Stomach (tissue), 9 donors: ENCODE measurements around the gene CMTM4. TPM values are rescaled to one million over a fixed set of nuclear protein-coding genes. Genes with fewer than 3 reads are reported as not detected.

ENCODE experiments used
- DNase-seq, 2 donors: peaks; one replicate each; pipeline versions ENCODE4 v3.0.0 to v3.0.0-alpha.2; 2013 to 2019
- H3K27ac ChIP-seq, 5 donors: fragments of 200-600 bp in 4 of 5; sonication (generic) in 4 of 5; one replicate each; pipeline ENCODE4 v1.5.1; 2013 to 2019; ENCODE audit warnings: mild to moderate bottlenecking in 1 of 5, moderate library complexity in 1 of 5
- H3K27me3 ChIP-seq, 3 donors: fragments of 200-600 bp; sonication (generic); one replicate each; pipeline ENCODE4 v1.5.1; 2017 to 2019; ENCODE audit warnings: mixed run types in 1 of 3
- H3K36me3 ChIP-seq, 4 donors: fragments of 200-600 bp; sonication (generic); 1 replicate in 3 of 4; 2 replicates in 1 of 4; pipeline ENCODE4 v1.5.1; 2016 to 2019
- H3K4me1 ChIP-seq, 4 donors: fragments of 200-600 bp; sonication (generic); one replicate each; pipeline ENCODE4 v1.5.1; 2016 to 2019
- H3K4me3 ChIP-seq, 4 donors: fragments of 200-600 bp; sonication (generic) in 3 of 4; one replicate each; pipeline ENCODE4 v1.5.1; 2016 to 2019; ENCODE audit warnings: mild to moderate bottlenecking in 1 of 4
- H3K9me3 ChIP-seq, 4 donors: fragments of 200-600 bp; sonication (generic); one replicate each; pipeline ENCODE4 v1.5.1; 2016 to 2019
- CTCF ChIP-seq, 7 experiments: fragments of 450-650 bp in 4 of 7; fragments of 200-600 bp in 3 of 7; sonication (generic) in 3 of 7; IDR thresholded peaks; one replicate each; pipeline ENCODE4 v1.5.1; 2016 to 2019; ENCODE audit warnings: antibody characterized with exemption in 7 of 7, control low read depth in 2 of 7, mild to moderate bottlenecking in 1 of 7
- EP300 ChIP-seq: sonication (generic); formaldehyde crosslinking; IDR thresholded peaks from one replicate; pipeline ENCODE4 v1.6.1; 2017; ENCODE audit warnings: antibody characterized with exemption
- POLR2A ChIP-seq, 4 donors: fragments of 450-650 bp; IDR thresholded peaks; one replicate each; pipeline ENCODE4 v1.6.1; 2016; ENCODE audit warnings: antibody characterized with exemption in 4 of 4, control low read depth in 2 of 4, mild to moderate bottlenecking in 1 of 4, moderate library complexity in 1 of 4
- POLR2AphosphoS5 ChIP-seq, 3 donors: sonication (generic); formaldehyde crosslinking; IDR thresholded peaks; one replicate each; pipeline ENCODE4 v1.6.1; 2016; ENCODE audit warnings: antibody characterized with exemption in 3 of 3
- WGBS, 5 donors: extraction: QIAGEN DNeasy Blood & Tissue Kit in 3 of 5; methylation state at CpG; one replicate each; pipeline versions ENCODE4 v1.1.5 to v1.1.7; 2013 to 2018; 5-methylcytosine and 5-hydroxymethylcytosine counted together
- intact Hi-C: fragments of 100-400 bp; cut with DNase I; formaldehyde crosslinking; loops from one replicate; pipeline ENCODE4 v1.15.1; 2023; ENCODE audit warnings: low total_unique reads
- polyA plus RNA-seq, 3 donors: library from polyadenylated mRNA; stranded (reverse); fragments of 200-250 nt; gene quantifications; one replicate each; pipeline ENCODE4 v1.2.3, GENCODE V29; 2013
- total RNA-seq, 5 donors: library from RNA; depleted of rRNA; stranded (reverse); fragments of >200 nt; gene quantifications; one replicate each; pipeline versions ENCODE4 v1.1.0 to v1.2.3, GENCODE V29; 2014 to 2016
- donor health status: healthy with polysubstance abuse.
- donor health status: Bipolar disorder and iron deficiency.
- donor health status: healthy.

Gene CMTM4
- total and polyA plus RNA-seq, 8 donors: 10.5 to 244 (median 42.1) TPM

DNA sequence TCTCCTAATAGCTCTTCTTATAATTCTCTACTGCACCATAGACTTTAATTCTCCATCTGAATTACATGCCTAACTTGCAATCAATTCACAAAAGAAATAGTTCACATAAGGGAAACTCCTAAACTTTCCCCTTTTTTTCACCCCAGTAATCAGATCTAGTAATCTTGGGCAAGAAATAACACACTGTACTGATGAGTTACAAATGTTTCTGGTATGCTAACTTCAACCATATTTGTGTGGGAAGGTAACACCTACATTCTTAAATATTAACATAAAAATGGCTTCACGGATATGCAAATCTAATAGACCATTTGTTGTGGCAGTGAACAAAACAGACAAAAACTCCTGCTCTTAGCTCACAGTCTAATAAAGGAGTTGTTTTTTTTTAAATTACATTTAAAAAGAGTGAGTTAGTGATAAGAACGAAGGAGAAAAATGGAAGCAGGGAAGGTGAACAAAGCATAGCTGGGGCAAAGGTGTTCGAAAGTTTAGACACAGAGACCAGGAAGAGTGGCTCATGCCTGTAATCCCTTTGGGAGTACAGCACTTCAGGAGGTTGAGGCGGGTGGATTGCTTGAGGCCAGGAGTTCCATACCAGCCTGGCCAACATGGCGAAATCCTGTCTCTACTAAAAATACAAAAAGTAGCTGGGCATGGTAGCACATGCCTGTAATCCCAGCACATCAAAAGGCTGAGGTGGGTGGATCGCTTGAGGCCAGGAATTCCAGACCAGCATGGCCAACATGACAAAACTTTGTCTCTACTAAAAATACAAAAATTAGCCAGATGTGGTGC, 57.3 kb downstream of the CMTM4 start:
- Histone ChIP-seq H3K9me3 (no peaks in the 10 kb centered on the region), H3K27me3 (no peaks in the 10 kb centered on the region), H3K4me1 (peaks cover 0 to 45% (median 21%) of the 10 kb centered on the region in 4 donors), H3K36me3 (peaks cover 0 to 10% (median 5%) of the 10 kb centered on the region in 4 donors), H3K4me3 (no peak overlapping the region), H3K27ac (peak overlapping the region; percentile 16 to 69 (median 47))
- TF ChIP-seq CTCF (IDR thresholded peaks at IDR 0.05) (no peak), POLR2AphosphoS5 (IDR thresholded peaks at IDR 0.05) (no peak), POLR2A (IDR thresholded peaks at IDR 0.05) (no peak), EP300 (no peak)
- intact Hi-C loops: no loop called here
- WGBS, 5 donors: 60 to 82% (median 68%) methylated on average over 6 of the region's 6 CpGs
- DNase-seq: peak in 1 of 2 donors; percentile 45

- no peak for DNase-seq
- TF ChIP-seq EP300: no peak
- TF ChIP-seq POLR2A (IDR thresholded peaks at IDR 0.05): no peak
- TF ChIP-seq POLR2AphosphoS5 (IDR thresholded peaks at IDR 0.05): no peak
- TF ChIP-seq CTCF (IDR thresholded peaks at IDR 0.05): no peak
- Histone ChIP-seq H3K4me3 (no peak overlapping the region), H3K27me3 (no peaks in the 10 kb centered on the region), H3K36me3 (peaks cover 0 to 14% (median 5%) of the 10 kb centered on the region in 4 donors), H3K4me1 (peaks cover 0 to 49% (median 17%) of the 10 kb centered on the region in 4 donors), H3K9me3 (no peaks in the 10 kb centered on the region), H3K27ac (no peak overlapping the region)
- whole genome bisulfite sequencing, 5 donors: 89 to 93% (median 91%) methylated on average over 3 of the region's 3 CpGs
- intact Hi-C loops: no loop called here
Measured at GRCh38 chr16:66637806-66638205, 58.7 kb downstream of the CMTM4 start.

GRCh38 chr16:66636199-66636598, 60.3 kb downstream of the CMTM4 start:
- TF ChIP-seq EP300 (no peak), POLR2A (IDR thresholded peaks at IDR 0.05) (no peak), CTCF (IDR thresholded peaks at IDR 0.05) (no peak), POLR2AphosphoS5 (IDR thresholded peaks at IDR 0.05) (no peak)
- Histone ChIP-seq H3K4me3 (no peak overlapping the region), H3K36me3 (peaks cover 0 to 14% (median 5%) of the 10 kb centered on the region in 4 donors), H3K9me3 (no peaks in the 10 kb centered on the region), H3K27ac (no peak overlapping the region), H3K27me3 (no peaks in the 10 kb centered on the region), H3K4me1 (peaks cover 7 to 47% (median 19%) of the 10 kb centered on the region in 4 donors)
- intact Hi-C loops: no loop called here
- 59 to 78% (median 69%) methylated on average over 5 of the region's 5 CpGs for WGBS, 5 donors
- DNase-seq: no peak

DNA sequence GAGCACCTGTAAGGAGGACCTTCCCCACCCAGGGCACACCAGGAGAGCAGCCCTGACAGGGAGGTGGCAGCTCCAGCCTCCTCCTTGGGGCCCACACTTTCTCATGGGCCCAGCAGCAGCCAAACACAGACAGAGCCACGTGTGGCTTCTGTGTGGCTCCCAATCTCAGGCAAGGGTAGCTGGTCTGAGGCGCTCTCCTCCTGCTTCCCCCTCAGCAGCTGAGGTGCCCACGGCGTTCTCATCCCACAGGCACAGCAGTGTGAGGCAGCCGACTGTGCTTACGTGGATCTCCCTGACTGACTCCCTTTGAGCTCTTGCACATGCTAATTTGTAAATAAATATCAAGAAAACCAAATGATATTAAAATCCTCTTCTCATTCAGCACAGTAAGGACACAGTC, 61.1 kb downstream of the CMTM4 start:
- Histone ChIP-seq H3K27me3 (no peaks in the 10 kb centered on the region), H3K4me1 (peaks cover 7 to 39% (median 14%) of the 10 kb centered on the region in 4 donors), H3K4me3 (no peak overlapping the region), H3K9me3 (no peaks in the 10 kb centered on the region), H3K36me3 (peaks cover 0 to 14% (median 5%) of the 10 kb centered on the region in 4 donors), H3K27ac (peak overlapping the region in 1 of 5 donors; percentile 1)
- 78 to 85% (median 82%) methylated on average over 6 of the region's 6 CpGs for WGBS, 5 donors
- no peak for DNase-seq
- intact Hi-C loops: no loop called here
- TF ChIP-seq POLR2A (IDR thresholded peaks at IDR 0.05) (no peak), CTCF (IDR thresholded peaks at IDR 0.05) (no peak)
